Adrenal gland (tissue), 5 donors: ENCODE measurements around the gene APP.

Source experiments
- CTCF ChIP-seq, 6 experiments: fragments of 450-650 bp in 4 of 6; fragments of 200-600 bp in 2 of 6; sonication (generic) in 1 of 6; IDR thresholded peaks; 1 replicate in 5 of 6; 2 replicates in 1 of 6; pipeline versions ENCODE4 v1.5.1 to v1.8.0; 2016 to 2021; ENCODE audit warnings: antibody characterized with exemption in 6 of 6, mild to moderate bottlenecking in 2 of 6, moderate library complexity in 1 of 6
- POLR2A ChIP-seq, 2 donors: fragments of 450-650 bp; IDR thresholded peaks; one replicate each; pipeline ENCODE4 v1.6.1; 2017; ENCODE audit warnings: antibody characterized with exemption in 2 of 2, mild to moderate bottlenecking in 2 of 2, moderate library complexity in 1 of 2
- donor health status: DM: no; HTN: no; CAD: no.

DNA sequence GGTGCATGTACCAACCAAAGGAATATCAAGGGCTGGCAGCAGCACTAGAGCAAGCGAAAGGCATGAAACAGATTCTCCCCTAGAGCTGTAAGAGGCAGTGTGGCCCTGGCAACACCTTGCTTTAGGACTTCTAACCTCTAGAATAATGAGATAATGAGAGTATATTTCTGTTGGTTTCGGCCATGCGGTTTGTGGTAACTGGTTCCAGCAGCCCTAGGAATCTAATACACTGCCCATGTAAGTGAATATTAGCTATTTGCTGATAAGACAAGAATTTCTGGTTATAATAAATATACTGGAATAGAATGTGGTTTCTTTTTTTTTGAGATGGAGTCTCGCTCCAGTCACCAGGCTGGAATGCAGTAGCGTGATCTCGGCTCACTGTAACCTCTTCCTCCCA is 236.4 kb downstream of the APP start:
- no peak for TF ChIP-seq CTCF (IDR thresholded peaks at IDR 0.05)
- TF ChIP-seq POLR2A (IDR thresholded peaks at IDR 0.05): no peak
